GM18517 (cell line): ENCODE measurements around the gene RO60.
A peak's percentile ranks its signal among the peaks of the same experiment; 100 is the strongest.

Experiments
- ATAC-seq: cut with Tn5 transposase; IDR thresholded peaks from one replicate; pipeline ENCODE4 v1.9.1; 2021; ENCODE audit warnings: mild to moderate bottlenecking, moderate library complexity; ENCODE audit not compliant: unreplicated experiment

RO60 gene

DNA sequence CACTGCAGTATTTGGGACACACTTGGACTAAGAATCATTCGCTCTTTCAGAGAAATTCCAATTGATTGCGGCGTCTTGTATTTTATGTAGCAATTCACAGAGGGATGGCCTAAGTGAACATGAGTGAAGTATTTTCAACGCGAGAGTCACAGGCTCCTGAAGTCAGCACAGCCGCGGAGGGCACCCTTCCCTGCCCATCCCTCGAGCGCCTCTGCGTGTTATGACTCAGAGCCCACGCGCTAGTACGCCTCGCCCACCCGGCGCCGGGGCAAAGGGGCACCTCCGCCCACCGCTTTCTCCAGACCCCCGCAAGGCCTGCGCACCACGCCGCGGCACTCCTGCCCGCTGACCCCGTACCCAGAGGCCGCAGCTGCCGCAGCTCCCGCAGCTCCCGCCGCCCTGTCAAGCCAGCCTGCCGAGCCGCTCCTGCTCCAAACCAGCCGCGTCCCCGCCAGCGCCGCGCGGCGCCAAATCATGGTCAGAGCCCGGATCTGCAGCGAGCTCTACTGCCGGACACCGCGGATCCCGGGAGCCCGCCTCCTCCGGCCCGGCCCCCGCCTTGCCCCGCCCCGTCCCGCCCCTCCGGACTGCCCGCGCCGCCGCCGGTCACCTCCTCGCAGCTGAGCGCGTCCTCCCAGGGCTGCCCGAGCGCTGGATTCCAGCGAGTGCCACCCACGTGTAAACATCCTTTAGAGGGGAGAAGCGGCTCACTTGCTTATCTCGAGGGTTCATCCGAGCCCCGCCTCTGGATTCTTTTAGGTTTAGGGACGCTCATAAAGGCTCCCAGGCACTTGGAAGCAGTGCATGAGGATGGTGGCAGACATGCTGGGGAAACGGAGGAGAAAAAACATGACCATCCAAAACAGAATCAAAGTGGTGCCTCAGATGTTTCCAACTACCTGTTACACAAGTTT is 45.8 kb downstream of the RO60 start, which contains the start of gene GLRX2:
GLRX2 (minus strand) TSS at position 508 of the 914 bp plus-strand sequence; CDS start at position 476, 32 bp downstream.
- ATAC-seq = peak; percentile 87

DNA sequence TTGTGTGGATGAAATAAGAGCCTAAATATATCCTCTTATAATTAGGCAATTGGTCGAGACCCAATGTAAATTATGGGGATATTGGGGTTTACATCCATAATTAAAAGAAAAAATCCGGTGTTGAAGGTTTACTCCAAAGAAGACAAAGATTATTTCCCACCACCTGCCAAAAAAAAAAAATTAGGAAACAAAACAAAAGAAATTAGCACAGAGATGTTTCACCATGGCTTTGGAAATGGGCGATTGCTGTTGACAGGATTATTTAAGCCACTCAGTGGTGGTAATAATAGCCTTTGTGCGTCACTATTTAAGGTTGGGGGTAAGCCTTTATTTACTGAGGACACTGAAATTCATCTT is 46.4 kb downstream of the RO60 start:
- ATAC-seq = no peak

DNA sequence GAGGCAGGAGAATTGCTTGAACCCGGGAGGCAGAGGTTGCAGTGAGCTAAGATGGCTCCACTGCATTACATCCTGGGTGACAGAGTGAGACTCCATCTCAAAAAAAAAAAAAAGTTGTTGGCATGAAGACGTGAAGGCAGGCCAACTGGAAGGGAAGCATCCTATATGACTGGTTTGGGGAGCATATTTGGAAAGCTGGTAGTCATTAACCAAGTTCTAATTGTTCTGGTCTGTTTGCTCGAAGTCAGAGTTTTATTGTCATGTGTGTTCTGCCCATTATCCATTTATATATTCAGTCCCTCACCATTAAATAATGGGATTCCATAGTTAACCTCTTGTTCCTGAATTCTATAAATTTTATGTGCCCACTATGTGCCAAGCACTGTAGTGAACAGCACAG is 49.1 kb downstream of the RO60 start:
- ATAC-seq = no peak
